Smooth muscle cell (in vitro differentiated cells): ENCODE data around the gene CLK4. TPM values are rescaled to one million over a fixed set of nuclear protein-coding genes. Genes with fewer than 3 reads are reported as not detected.
A peak's percentile ranks its signal among the peaks of the same experiment; 100 is the strongest.

ENCODE experiments used
- DNase-seq: peaks from one replicate; lab custom pipeline; 2025; ENCODE audit not compliant: unreplicated experiment; lab: John Stamatoyannopoulos, UW
- H2AFZ ChIP-seq: fragments of 200-600 bp; sonication (generic); 2 replicates; pipeline ENCODE4 v1.6.0; 2016; ENCODE audit warnings: antibody characterized with exemption, low read depth, mild to moderate bottlenecking
- H3F3A ChIP-seq: fragments of 200-600 bp; sonication (generic); 2 replicates; pipeline ENCODE4 v1.6.0; 2017; ENCODE audit warnings: antibody characterized with exemption, low read depth
- H3K27ac ChIP-seq: fragments of 200-600 bp; sonication (generic); 2 replicates; pipeline ENCODE4 v1.5.1; 2016; ENCODE audit warnings: low read depth, mild to moderate bottlenecking
- H3K27me3 ChIP-seq: fragments of 200-600 bp; sonication (generic); 2 replicates; pipeline ENCODE4 v1.6.1; 2016; ENCODE audit warnings: low read depth, mild to moderate bottlenecking
- H3K36me3 ChIP-seq: fragments of 200-600 bp; sonication (generic); 2 replicates; pipeline ENCODE4 v1.5.1; 2016; ENCODE audit warnings: low read depth
- H3K4me1 ChIP-seq: fragments of 200-600 bp; sonication (generic); 2 replicates; pipeline ENCODE4 v1.5.1; 2016; ENCODE audit warnings: low read depth
- H3K4me2 ChIP-seq: fragments of 200-600 bp; sonication (generic); 2 replicates; pipeline ENCODE4 v1.6.0; 2016; ENCODE audit warnings: mild to moderate bottlenecking
- H3K4me3 ChIP-seq: fragments of 200-600 bp; sonication (generic); 2 replicates; pipeline ENCODE4 v1.5.1; 2016; ENCODE audit warnings: mild to moderate bottlenecking
- H3K79me2 ChIP-seq: fragments of 200-600 bp; sonication (generic); 2 replicates; pipeline ENCODE4 v1.6.0; 2016; ENCODE audit warnings: low read depth, mild to moderate bottlenecking
- H3K9ac ChIP-seq: fragments of 200-600 bp; sonication (generic); 2 replicates; pipeline ENCODE4 v1.6.0; 2016; ENCODE audit warnings: low read depth
- H3K9me3 ChIP-seq: fragments of 200-600 bp; sonication (generic); replicated peaks from 2 replicates; pipeline ENCODE4 v1.5.1; 2016; ENCODE audit warnings: low read depth
- H4K20me1 ChIP-seq: fragments of 200-600 bp; sonication (generic); 2 replicates; pipeline ENCODE4 v1.6.0; 2016; ENCODE audit warnings: low read depth
- WGBS: methylation state at CpG from one replicate; pipeline ENCODE4 v1.1.7; 2016; ENCODE audit warnings: low lambda C conversion rate; 5-methylcytosine and 5-hydroxymethylcytosine counted together
- polyA plus RNA-seq: library from polyadenylated mRNA; unstranded; fragments of >200 nt; fragmentation: Nextera tagmentation; extraction: Ambion mirVana; gene quantifications from 2 replicates; pipeline ENCODE4 v1.2.1, GENCODE V29; 2016
- total RNA-seq: library from RNA; depleted of rRNA; stranded (reverse); fragments of >200 nt; gene quantifications from 2 replicates; pipeline ENCODE4 v1.2.3, GENCODE V29; 2014
- TF ChIP-seq, protein P1 (sequence below): fragments of 200-600 bp; sonication (generic); IDR thresholded peaks from 2 replicates; pipeline ENCODE4 v1.5.1; 2017; ENCODE audit warnings: borderline replicate concordance, mild to moderate bottlenecking, antibody characterized with exemption; ENCODE audit not compliant: insufficient read depth, poor library complexity, severe bottlenecking

Gene CLK4
- total and polyA plus RNA-seq, 2 experiments from 2014 or later: 10.3 to 25.7 TPM

DNA sequence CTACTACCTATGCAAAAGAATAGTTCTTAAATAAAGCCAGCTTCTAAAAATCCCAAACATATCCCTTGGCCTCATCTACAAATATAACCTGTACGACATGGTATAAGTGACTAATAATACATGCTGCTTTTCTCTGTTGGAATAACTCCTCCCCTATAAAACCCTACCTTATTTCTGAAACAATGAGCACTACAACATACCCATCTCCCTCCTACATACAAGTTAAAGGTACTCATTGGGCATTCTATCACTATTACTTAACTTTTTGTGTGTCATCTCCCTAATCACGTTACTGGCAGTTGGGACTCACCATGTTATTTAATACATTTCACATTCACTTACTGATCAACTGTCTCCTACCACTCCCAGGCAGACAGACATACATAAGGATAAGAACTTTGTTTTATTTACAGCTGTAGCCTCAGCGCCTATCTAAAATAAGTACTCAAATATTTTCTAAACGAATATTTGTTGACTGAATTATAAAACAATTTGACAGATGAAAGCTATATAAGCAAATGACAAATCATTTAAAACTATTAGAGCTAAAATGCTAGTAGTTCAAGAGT is 4.1 kb downstream of the CLK4 start:
- no peaks in the 10 kb centered on the region for H3K27me3 ChIP-seq
- TF ChIP-seq, protein P1, sequence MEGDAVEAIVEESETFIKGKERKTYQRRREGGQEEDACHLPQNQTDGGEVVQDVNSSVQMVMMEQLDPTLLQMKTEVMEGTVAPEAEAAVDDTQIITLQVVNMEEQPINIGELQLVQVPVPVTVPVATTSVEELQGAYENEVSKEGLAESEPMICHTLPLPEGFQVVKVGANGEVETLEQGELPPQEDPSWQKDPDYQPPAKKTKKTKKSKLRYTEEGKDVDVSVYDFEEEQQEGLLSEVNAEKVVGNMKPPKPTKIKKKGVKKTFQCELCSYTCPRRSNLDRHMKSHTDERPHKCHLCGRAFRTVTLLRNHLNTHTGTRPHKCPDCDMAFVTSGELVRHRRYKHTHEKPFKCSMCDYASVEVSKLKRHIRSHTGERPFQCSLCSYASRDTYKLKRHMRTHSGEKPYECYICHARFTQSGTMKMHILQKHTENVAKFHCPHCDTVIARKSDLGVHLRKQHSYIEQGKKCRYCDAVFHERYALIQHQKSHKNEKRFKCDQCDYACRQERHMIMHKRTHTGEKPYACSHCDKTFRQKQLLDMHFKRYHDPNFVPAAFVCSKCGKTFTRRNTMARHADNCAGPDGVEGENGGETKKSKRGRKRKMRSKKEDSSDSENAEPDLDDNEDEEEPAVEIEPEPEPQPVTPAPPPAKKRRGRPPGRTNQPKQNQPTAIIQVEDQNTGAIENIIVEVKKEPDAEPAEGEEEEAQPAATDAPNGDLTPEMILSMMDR: no peak
- peaks cover 26% of the 10 kb centered on the region for H3K36me3 ChIP-seq
- H3K4me2 ChIP-seq: no peak overlapping the region
- no peak overlapping the region for H3K4me3 ChIP-seq
- H3K9ac ChIP-seq: no peak overlapping the region
- H4K20me1 ChIP-seq: peaks cover 71% of the 10 kb centered on the region
- 94% methylated on average over 4 of the region's 4 CpGs for WGBS
- H3K27ac ChIP-seq: peak overlapping the region; percentile 53
- DNase-seq: no peak
- H3K9me3 ChIP-seq: no peaks in the 10 kb centered on the region
- no peaks in the 10 kb centered on the region for H3F3A ChIP-seq
- H3K79me2 ChIP-seq: peaks cover 61% of the 10 kb centered on the region
- no peak overlapping the region for H2AFZ ChIP-seq
- H3K4me1 ChIP-seq: peaks cover 16% of the 10 kb centered on the region

DNA sequence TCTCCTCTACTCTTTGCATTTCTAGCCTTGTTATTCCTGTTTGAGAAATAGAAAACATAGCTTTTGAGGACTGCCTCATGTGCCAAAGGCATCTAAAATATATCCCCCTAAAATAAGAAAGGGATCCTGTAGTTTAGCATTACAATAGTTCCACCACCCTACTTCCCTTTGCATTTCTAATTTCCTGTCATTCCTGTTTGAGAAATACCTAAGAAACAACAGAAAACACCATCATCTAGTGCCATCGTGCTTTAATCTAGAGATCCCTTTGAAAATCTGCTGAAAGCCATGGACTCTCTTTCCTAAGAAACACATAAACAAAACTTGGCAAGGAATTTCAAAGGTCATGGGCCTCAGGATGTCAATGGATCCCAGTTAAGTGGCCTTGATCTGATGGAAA is 7.5 kb downstream of the CLK4 start:
- Histone ChIP-seq H3K4me1 (peaks cover 8% of the 10 kb centered on the region), H3K9me3 (no peaks in the 10 kb centered on the region), H3K27me3 (no peaks in the 10 kb centered on the region), H3K4me3 (no peak overlapping the region), H4K20me1 (peaks cover 88% of the 10 kb centered on the region), H2AFZ (no peak overlapping the region), H3K79me2 (peaks cover 56% of the 10 kb centered on the region), H3K9ac (no peak overlapping the region), H3K36me3 (peaks cover 50% of the 10 kb centered on the region), H3F3A (no peaks in the 10 kb centered on the region), H3K27ac (no peak overlapping the region), H3K4me2 (no peak overlapping the region)
- WGBS: 65% methylated on average over 1 of the region's 1 CpG
- no peak for DNase-seq
- TF ChIP-seq, protein P1: no peak

DNA sequence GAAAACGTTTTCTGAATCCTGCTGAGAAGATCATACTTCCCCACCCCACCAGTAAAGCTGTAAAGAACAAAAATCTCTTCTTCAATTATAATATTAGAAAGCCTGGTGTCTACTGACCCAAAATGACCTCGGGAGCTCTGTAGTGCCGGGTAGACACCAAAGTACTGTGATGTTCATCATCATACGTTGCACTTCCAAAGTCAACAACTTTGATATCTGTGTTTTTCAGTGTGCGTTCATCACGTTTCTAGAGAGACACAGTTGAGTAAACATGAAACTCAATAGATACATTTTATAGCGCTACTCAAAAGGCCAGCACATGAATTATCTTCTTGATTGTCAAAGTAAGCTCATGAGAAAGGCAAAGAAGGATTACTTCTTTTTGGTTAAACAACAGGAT is 14.6 kb downstream of the CLK4 start:
- peaks cover 39% of the 10 kb centered on the region for H3K79me2 ChIP-seq
- H3K4me3 ChIP-seq: no peak overlapping the region
- no peak overlapping the region for H3K27ac ChIP-seq
- WGBS: 97% methylated on average over 7 of the region's 7 CpGs
- H3F3A ChIP-seq: no peaks in the 10 kb centered on the region
- H3K9me3 ChIP-seq: no peaks in the 10 kb centered on the region
- TF ChIP-seq, protein P1: no peak
- peaks cover 65% of the 10 kb centered on the region for H3K36me3 ChIP-seq
- H3K4me1 ChIP-seq: no peaks in the 10 kb centered on the region
- H3K9ac ChIP-seq: no peak overlapping the region
- H3K27me3 ChIP-seq: no peaks in the 10 kb centered on the region
- H3K4me2 ChIP-seq: no peak overlapping the region
- no peak overlapping the region for H2AFZ ChIP-seq
- no peak for DNase-seq
- peaks cover 66% of the 10 kb centered on the region for H4K20me1 ChIP-seq

DNA sequence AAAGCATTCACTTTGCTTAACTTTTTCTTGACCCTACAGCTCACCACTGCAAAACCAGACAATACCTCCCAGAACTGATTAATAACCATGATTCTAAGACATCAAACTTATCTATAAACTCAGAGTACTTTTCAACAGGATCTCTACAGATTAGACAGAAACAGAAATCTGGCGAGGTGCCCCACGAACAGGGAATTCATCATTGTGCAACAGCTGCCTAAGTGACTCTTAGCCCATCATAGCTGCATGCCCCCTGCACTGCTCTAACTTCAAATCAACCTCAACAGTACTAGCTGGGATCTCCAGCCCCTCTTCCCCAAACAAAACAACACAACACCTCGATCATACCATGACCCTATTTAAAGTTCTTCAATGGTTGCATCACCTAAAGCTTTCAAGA is 20.6 kb downstream of the CLK4 start:
- H3K9ac ChIP-seq: no peak overlapping the region
- no peak overlapping the region for H2AFZ ChIP-seq
- H3K4me1 ChIP-seq: no peaks in the 10 kb centered on the region
- no peaks in the 10 kb centered on the region for H3F3A ChIP-seq
- H3K27ac ChIP-seq: no peak overlapping the region
- 94% methylated on average over 3 of the region's 3 CpGs for WGBS
- H3K36me3 ChIP-seq: peaks cover 55% of the 10 kb centered on the region
- no peaks in the 10 kb centered on the region for H3K27me3 ChIP-seq
- peaks cover 47% of the 10 kb centered on the region for H4K20me1 ChIP-seq
- no peak overlapping the region for H3K4me3 ChIP-seq
- peaks cover 10% of the 10 kb centered on the region for H3K79me2 ChIP-seq
- DNase-seq: no peak
- TF ChIP-seq, protein P1: no peak
- no peaks in the 10 kb centered on the region for H3K9me3 ChIP-seq
- no peak overlapping the region for H3K4me2 ChIP-seq
